DOHH2 (cell line): ENCODE measurements around the gene SPINK7.

ENCODE experiments used
- CTCF ChIP-seq: fragments of 200-600 bp; sonication (generic); IDR thresholded peaks from one replicate; pipeline ENCODE4 v1.5.1; 2014; ENCODE audit warnings: antibody characterized with exemption, mild to moderate bottlenecking, low read depth, low read length; ENCODE audit not compliant: poor library complexity, severe bottlenecking
- EZH2phosphoT487 ChIP-seq: fragments of 200-600 bp; sonication (generic); IDR thresholded peaks from 2 replicates; pipeline ENCODE4 v1.6.1; 2017; ENCODE audit warnings: borderline replicate concordance, mild to moderate bottlenecking, antibody characterized with exemption, low read length, moderate library complexity, mixed read lengths

GRCh38 chr5:148347706-148348105, 35.5 kb downstream of the SPINK7 start:
- TF ChIP-seq CTCF (no peak), EZH2phosphoT487 (no peak)
